GM12872 (cell line): ENCODE results near the gene PREP.

Experiments
- CTCF ChIP-seq: IDR thresholded peaks from 3 replicates; pipeline ENCODE4 v1.5.1; 2011; ENCODE audit warnings: low read depth, mild to moderate bottlenecking, low read length, moderate library complexity; ENCODE audit not compliant: insufficient read depth

The PREP gene

GRCh38 chr6:105409734-105410133 is 6.9 kb upstream of the PREP start:
- no peak for TF ChIP-seq CTCF

- no peak for TF ChIP-seq CTCF
Observed at GRCh38 chr6:105402090-105402938, 568 bp downstream of the PREP start.

- no peak for TF ChIP-seq CTCF
Observed at GRCh38 chr6:105401247-105402089, 1.4 kb downstream of the PREP start.

- TF ChIP-seq CTCF, result no peak
Observed at GRCh38 chr6:105400501-105400900, 2.4 kb downstream of the PREP start.

- no peak for TF ChIP-seq CTCF
Observed at GRCh38 chr6:105398859-105399258, 4.0 kb downstream of the PREP start.

GRCh38 chr6:105397987-105398386 is 4.9 kb downstream of the PREP start:
- TF ChIP-seq CTCF, result no peak

GRCh38 chr6:105391705-105392104 is 11.2 kb downstream of the PREP start:
- no peak for TF ChIP-seq CTCF
